PC-3 (cell line): ENCODE data around the gene ACVRL1.

ENCODE experiments used
- EZH2 ChIP-seq: fragments of 300-600 bp; sonication (generic); IDR thresholded peaks from one replicate; pipeline ENCODE4 v1.6.1; 2017; ENCODE audit warnings: antibody characterized with exemption, mild to moderate bottlenecking, low read length; ENCODE audit not compliant: unreplicated experiment
- TF ChIP-seq, protein P1 (sequence below): fragments of 300-600 bp; sonication (generic); conservative IDR thresholded peaks from 2 replicates; pipeline ENCODE4 v1.5.1; 2017; ENCODE audit warnings: antibody characterized with exemption, low read depth, mild to moderate bottlenecking, low read length

DNA sequence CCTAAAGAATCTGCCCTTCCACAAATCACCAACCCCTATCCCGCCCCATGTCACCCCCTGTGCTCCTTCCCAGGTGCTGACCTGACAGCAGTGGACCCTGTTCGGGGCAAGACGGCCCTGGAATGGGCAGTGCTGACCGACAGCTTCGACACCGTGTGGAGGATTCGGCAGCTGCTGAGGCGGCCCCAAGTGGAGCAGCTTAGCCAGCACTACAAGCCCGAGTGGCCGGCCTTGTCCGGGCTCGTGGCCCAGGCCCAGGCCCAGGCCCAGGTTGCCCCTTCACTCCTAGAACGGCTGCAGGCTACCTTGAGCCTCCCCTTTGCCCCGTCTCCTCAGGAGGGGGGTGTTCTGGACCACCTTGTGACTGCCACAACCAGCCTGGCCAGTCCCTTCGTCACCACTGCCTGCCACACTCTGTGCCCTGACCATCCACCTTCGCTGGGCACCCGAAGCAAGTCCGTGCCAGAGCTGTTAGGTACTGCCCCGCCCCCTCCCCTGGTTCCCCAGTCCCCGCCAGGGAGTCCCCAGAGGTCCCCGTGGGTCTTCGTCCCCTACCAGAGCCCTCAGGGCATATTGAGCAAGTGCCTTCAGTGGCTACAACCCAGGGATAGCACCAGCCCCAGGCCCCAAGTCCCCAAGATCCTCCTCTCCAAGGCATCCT is 16.7 kb upstream of the ACVRL1 start:
- TF ChIP-seq, protein P1, sequence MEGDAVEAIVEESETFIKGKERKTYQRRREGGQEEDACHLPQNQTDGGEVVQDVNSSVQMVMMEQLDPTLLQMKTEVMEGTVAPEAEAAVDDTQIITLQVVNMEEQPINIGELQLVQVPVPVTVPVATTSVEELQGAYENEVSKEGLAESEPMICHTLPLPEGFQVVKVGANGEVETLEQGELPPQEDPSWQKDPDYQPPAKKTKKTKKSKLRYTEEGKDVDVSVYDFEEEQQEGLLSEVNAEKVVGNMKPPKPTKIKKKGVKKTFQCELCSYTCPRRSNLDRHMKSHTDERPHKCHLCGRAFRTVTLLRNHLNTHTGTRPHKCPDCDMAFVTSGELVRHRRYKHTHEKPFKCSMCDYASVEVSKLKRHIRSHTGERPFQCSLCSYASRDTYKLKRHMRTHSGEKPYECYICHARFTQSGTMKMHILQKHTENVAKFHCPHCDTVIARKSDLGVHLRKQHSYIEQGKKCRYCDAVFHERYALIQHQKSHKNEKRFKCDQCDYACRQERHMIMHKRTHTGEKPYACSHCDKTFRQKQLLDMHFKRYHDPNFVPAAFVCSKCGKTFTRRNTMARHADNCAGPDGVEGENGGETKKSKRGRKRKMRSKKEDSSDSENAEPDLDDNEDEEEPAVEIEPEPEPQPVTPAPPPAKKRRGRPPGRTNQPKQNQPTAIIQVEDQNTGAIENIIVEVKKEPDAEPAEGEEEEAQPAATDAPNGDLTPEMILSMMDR: no peak
- TF ChIP-seq EZH2: no peak
